ENCODE results near the gene ARHGAP19.
"Not testable (repeated sequence)": the region's sequence is repeated elsewhere in the genome, so short reads cannot be mapped to it uniquely, and the experiment has no call there.

ARHGAP19 gene

GRCh38 chr10:97279121-97279815 is 13.2 kb downstream of the ARHGAP19 start:
- no peak for DNase-seq (ENCODE audit: low read depth)

GRCh38 chr10:97278491-97278989 is 13.9 kb downstream of the ARHGAP19 start:
- DNase-seq (ENCODE audit: low read depth), result no peak

- DNase-seq (ENCODE audit: low read depth), result no peak
Observed at GRCh38 chr10:97277551-97277950, 14.9 kb downstream of the ARHGAP19 start.

DNA sequence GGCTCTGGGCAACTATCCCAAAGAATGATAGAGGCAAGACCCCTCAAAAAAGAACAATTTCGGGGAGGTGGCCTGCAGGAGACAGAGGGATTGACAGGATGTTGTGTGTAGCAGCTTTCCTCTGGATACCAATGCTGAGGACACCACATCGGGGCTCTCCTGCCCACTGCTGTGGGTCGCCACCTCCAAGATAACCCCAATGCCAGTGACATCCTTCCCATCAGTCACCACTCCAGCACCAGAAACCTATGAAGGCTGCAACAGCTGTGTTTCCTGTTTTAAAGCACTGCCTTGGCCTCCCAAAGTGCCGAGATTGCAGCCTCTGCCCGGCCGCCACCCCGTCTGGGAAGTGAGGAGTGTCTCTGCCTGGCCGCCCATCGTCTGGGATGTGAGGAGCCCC is 17.6 kb downstream of the ARHGAP19 start:
- DNase-seq (ENCODE audit: low read depth), result no peak

GRCh38 chr10:97273700-97274099 is 18.7 kb downstream of the ARHGAP19 start:
- DNase-seq (ENCODE audit: low read depth), result no peak

DNA sequence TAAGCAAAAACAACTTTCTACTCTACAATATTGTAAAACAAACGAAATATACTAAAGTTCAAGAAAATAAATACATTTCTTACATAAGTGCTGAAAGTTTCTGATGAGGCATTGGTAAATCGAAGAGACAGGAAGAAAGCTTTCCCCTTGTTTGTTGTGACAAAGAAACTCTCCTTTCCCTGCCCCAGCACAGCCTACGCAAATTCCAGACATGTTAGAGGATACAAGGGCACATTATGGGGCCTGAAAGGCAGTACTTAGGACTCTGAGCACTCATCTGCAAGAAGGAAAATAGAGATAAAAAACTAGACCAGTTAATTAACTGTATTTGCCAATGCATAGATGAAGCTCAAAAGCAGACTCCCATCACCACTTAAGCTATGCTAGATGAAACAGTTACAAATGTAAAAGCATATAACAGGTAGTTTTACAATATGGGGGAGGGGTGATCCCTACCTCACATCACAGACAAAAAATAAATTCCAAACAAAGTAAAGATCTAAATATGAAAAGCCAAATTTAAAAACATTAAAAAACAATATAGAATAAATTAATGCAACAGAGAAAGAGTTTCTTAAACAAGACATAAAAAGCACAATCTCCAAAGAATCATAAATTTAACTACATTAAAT is 21.8 kb downstream of the ARHGAP19 start:
- no peak for DNase-seq (ENCODE audit: low read depth)

- DNase-seq (ENCODE audit: low read depth), result no peak
Observed at GRCh38 chr10:97267671-97268070, 24.8 kb downstream of the ARHGAP19 start.

GRCh38 chr10:97265095-97265494 is 27.3 kb downstream of the ARHGAP19 start:
- not testable (repeated sequence) for DNase-seq (ENCODE audit: low read depth)

GRCh38 chr10:97263971-97264370 is 28.5 kb downstream of the ARHGAP19 start:
- DNase-seq (ENCODE audit: low read depth), result no peak

GRCh38 chr10:97261656-97262055 is 30.8 kb downstream of the ARHGAP19 start:
- no peak for DNase-seq (ENCODE audit: low read depth)

DNA sequence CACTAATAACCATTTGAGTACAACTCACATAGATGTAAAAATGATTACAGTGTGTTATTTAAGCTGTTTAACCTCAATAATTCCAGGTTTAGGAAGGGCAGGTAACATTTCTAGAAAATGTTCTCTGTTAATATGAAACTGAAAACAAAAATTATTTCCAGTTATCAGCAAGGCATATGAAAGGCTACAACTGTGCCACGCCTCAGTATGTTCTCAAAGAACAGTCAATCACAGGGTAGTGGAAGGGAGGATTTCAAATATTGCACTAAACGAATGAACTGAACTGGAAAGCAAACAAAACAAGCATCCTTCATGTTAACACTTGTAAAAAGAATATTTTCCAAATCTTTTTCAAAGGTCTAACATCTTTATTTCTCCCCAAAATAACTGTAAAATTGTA is 31.3 kb downstream of the ARHGAP19 start:
- no peak for DNase-seq (ENCODE audit: low read depth)

GRCh38 chr10:97259119-97259518 is 33.3 kb downstream of the ARHGAP19 start:
- DNase-seq (ENCODE audit: low read depth), result no peak

DNA sequence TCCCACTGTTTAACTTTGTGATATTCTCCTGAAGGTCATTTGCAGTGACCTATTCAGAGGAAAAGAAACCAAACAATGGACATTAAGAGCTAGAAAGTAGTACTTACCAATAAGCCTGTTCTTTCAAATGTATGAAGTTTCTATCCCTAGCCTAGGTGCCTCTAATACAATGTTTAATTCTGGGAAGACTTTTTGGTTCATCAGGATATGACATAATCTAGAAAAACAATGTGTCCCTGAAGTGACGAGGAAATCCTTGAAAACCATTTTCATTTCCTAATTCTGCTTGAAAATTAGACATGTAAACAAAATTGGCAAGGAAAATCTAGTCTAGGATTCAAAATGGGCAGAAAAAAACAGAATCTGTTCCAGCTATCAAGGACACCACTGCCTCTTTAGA is 36.1 kb downstream of the ARHGAP19 start:
- DNase-seq (ENCODE audit: low read depth), result no peak

DNA sequence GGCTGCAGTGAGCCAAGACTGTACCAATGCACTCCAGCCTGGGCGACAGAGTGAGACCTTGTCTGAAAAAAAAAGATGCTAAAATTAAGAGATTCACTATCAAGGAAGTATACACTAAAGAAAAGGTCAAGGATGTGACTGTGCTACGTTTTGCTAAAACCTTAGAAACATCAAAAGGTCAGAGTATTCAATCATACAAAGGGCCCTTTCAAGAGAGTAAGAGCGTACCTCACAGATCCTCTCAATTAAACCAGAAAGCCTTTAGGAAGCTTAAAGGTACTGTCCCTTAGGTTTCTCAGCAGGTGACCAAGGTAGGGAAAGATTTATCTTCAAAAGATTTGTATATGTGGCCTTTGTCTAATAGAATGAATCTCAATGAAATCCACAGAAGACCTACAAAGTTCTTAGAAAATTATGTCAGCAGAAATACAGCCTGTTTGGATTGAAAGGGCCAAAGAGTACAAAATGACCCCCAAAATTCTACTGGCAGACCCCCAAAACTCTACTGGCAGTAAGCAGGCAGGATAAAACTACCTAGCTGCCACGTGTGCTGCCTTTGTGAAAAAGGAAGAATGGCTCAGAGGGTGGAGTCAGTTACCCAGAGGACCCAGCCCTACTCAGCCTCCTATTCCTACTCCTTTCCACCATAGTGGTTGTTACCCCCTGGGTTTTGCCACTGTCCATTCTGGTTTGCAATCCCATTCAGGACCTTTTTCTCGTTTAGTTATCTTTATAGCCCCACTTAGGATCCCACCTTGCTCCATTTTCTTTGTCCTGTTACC is 36.7 kb downstream of the ARHGAP19 start:
- DNase-seq (ENCODE audit: low read depth), result no peak

DNA sequence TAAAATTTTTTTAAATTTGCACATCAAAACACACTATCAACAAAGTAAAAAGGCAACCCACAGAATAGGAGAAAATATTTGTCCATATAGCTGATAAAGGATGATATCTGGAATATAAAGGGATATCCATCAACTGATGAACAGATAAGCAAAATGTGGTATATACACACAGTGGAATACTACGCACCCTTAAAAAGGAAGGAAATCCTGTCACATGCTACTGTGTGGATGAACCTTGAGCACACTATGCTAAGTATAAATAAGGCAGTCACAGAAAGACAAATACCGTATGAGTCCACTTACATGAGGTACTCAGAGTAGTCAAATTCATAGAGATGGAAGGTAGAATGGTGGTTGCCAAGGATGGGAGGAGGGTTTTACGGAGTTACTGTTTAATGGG is 37.7 kb downstream of the ARHGAP19 start:
- no peak for DNase-seq (ENCODE audit: low read depth)

GRCh38 chr10:97250952-97251351 is 41.5 kb downstream of the ARHGAP19 start:
- DNase-seq (ENCODE audit: low read depth), result no peak

- no peak for DNase-seq (ENCODE audit: low read depth)
Observed at GRCh38 chr10:97243836-97244235, 48.6 kb downstream of the ARHGAP19 start.

- DNase-seq (ENCODE audit: low read depth), result no peak
Observed at GRCh38 chr10:97238855-97239254, 53.6 kb downstream of the ARHGAP19 start.

DNA sequence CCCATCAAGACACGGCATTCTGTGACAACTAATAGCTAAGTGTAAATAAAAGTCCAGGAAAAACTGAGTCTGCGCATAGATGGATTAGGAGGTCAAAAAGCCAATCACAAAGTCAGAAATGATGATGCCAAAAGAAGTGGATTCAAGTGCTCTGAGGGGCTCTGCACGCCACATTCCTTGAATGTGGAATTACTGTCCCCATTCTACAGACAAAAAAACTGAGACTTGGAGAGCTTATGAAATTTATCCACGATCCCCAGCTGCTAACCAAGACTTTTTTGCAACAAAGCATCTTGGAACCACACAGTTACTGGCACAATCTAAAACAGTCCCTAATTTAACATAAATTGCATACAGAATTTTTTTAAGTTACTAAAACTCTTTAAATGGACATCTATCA is 57.1 kb downstream of the ARHGAP19 start:
- DNase-seq (ENCODE audit: low read depth), result no peak

DNA sequence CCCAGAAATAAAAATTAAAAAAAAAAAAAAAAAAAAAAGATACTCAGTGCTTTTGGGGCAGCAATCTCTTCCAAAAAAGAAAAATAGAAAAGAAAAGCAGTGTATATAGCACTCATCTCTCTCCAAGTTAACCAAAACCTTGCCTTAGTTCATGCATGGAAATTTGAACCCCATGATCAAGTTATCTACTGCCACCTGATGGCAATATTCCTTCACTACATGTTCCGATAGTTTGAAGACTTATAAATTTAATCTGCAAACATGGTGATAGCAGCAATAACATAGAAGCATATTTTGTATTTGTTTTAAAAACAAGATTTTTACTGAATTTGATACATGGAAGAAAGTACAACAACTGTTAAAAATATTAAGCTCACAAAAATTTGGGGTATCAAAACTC is 58.0 kb downstream of the ARHGAP19 start:
- DNase-seq (ENCODE audit: low read depth), result no peak

GRCh38 chr10:97230146-97230545 is 62.3 kb downstream of the ARHGAP19 start:
- DNase-seq (ENCODE audit: low read depth), result no peak

- DNase-seq (ENCODE audit: low read depth), result no peak
Observed at GRCh38 chr10:97229322-97230015, 63.0 kb downstream of the ARHGAP19 start.

Measured in activated T-cell treated with anti-CD3 and anti-CD28 coated beads for 24 hours (primary cell).